ENCODE measurements around the gene NOXO1.
A peak's percentile ranks its signal among the peaks of the same experiment; 100 is the strongest.

The NOXO1 gene

DNA sequence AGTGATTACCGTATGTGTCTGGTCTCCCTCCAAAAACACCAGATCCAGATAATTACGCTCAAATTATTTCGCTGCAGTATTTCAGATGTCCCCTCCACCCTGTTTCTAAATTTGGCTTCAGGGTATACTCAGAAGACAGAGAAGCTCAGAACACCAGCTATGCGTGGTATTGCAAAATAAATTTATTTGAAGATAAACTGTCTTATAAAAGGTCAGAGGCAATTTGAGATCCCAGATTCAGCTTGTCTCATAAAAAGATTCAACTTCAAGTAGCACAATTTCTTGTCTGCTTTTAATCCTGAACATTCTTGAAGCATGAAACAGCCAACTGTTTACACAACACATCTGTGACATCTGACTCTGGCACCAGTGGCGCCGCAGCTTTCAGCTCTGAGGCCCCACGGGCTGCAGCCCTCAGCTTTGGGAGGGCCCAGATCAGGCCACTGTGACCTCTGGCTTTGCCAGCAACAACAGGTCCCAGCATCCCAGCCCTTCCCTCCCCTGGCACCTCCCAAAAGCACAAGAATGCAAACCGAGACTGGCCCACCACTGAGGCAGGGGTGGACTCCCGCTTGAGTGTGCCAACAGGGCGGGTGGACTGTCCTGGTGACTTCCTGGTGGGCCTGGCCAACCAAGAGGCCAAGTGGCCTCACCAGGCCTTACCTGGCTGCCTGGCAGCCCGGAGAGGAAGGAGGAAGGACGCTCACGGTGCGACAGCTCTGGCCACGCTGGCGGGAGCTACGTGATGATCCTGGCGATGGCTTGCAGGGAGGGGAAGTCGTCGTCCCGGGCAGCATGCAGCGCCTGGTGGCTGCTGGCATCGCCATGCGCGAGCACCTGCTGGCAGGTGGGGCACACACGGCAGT, 16.5 kb upstream of the NOXO1 start:
- no peak for DNase-seq

GRCh38 chr16:1993731-1994131, 12.5 kb upstream of the NOXO1 start:
- no peak for DNase-seq

GRCh38 chr16:1992704-1993317, 11.5 kb upstream of the NOXO1 start:
- DNase-seq: no peak

DNA sequence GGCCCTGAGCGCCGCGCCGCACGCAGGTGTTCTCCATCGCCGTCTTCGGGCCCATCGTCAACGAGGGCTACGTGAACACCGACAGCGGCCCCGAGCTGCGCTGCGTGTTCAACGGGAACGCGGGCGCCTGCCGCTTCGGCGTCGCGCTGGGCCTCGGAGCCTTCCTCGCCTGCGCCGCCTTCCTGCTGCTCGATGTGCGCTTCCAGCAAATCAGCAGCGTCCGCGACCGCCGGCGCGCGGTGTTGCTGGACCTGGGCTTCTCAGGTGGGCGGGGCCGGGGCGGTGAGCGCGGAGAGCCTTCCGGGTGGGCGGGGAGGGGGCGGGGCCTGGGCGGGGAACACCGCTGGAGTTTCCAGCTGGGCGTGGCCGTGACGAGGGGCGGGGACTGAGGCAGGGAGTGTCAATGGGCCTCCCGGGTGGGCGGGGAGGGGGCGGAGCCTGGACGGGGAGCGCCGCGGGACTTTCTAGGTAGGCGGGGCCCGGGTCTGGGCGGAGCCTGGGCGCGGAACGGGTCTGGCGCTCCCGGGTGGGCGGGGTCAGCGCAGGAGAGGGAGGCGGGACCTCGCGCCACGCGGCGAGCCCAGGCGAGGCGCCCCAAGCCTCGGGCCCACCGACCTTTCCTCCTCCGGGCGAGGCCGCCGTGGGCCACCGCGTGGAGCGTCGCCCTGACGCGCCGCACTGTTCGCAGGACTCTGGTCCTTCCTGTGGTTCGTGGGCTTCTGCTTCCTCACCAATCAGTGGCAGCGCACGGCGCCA, 10.9 kb upstream of the NOXO1 start:
- DNase-seq: peak; percentile 97

GRCh38 chr16:1991588-1991947, 10.3 kb upstream of the NOXO1 start:
- DNase-seq: no peak

DNA sequence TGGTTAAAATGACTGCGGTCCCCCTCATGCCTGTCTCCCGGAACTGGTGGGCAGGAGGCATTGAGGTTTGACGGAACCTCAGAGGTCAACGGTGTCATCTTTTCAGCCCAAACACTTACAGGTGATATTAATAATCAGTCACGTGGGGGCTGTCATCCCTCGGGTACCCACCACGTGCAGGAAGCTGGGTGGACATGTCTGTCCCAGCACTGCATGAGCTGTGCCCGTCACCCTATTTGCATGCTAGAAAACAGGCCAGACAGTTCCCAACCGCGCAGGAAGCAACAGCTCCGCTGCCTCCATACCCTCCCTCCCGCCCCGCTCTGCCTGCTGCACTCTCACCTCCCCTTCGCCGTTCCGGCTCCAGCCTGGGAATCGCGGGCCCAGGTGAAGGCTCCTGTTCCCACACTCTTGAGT, 9.9 kb upstream of the NOXO1 start:
- peak; percentile 33 for DNase-seq

DNA sequence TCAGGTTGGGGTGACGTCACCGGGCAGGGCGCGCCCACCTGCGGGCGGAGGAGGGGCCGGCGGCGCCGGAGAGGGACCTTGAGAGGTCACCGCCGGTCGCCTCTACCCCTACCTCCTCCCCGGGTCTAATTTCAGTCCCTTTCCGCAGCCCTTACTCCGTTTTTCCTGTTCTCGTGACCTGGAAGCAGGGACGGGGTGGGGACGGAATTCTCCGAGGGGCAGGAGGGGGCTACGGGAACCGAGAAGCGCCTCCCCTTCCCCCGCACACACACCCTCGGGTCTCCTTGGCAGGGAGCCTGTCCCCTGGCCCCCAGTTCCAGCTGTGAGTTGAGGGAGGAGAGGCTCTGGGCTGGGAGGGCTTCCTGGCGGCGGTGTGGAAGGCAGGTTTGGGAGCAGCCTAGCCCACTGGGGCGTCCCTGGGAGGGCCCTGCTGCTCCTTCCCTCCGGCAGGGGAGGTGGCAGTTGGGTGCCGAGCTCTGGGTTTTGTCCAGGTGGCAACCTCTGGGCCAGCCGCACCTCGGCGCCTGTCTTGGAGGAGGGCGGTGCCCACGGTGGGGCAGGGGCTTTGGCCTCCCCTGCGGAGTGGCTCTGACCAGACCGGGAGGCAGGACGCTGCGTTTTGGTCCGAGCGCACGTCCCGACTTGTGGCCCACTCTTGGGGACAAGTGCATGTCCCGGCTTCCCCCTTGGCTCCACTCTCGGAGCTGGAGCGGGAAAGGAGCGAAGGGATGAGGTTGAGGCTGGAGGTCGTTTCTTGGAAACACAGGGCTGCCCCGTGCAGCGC, 9.3 kb upstream of the NOXO1 start:
- DNase-seq: peak; percentile 24

- no peak for DNase-seq
Measured at GRCh38 chr16:1990101-1990350, 8.8 kb upstream of the NOXO1 start.

DNA sequence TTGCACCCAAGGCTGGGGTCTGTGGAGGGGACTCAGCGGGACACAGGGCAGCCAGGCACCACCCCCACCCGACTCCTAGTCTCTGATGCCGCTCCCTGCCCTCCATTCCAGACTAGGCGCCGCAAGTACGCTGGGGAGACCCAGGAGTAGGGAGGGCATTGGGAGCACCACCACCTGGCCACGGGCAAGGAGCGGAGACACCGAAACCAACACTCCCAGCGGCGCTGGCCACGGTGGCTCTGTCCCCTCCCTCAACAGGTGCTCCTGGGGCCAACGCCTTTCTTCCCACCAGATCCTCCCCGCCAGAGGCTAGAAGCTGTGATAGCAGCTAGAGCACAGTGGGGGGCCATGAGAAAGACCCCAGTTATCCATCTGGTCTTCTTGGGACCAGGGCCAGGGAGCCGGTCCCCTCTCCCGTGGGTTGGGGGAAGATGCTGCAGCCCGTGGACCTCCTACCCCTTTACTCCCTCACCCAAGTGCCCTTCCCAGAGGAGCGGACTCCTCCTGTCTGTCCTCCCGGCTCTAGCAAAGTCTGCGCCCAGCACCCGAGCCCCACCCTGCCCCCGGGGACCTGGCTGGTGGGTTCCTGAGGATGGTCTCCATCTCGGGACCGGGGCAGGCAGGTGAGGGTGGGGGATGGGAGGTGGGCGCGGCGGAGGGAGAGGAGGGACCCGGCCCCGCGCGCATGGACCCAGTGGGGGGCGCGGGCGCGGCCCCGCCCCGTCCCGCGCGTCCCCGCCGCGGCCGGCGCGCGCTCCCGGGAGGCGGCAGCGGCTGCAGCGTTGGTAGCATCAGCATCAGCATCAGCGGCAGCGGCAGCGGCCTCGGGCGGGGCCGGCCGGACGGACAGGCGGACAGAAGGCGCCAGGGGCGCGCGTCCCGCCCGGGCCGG, 8.2 kb upstream of the NOXO1 start, which contains the start of gene SYNGR3:
SYNGR3 (plus strand) TSS at position 762 of the 892 bp plus-strand sequence. CDS start 133 bp downstream, outside the sequence.
- no peak for DNase-seq

DNA sequence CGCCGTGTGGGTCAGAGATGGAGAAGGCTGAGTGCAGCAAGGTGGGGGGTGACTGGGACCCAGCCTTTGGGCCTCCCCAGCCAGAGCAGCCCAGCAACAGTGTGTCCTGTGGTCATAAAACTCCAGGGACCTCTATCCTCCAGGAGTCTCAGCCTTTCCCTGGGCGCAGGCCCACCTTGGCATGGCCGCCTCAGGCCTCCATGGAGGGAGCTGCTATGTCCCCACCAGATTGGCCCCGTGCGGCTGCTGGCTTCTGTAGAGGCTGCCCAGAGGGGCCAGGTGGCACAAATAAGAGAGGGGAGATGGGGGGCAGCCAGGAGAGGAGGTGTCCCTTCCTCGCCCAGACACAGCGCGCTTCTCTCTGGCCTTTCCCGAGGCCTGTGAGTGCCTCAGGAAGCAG, 5.9 kb upstream of the NOXO1 start:
- DNase-seq: no peak

DNA sequence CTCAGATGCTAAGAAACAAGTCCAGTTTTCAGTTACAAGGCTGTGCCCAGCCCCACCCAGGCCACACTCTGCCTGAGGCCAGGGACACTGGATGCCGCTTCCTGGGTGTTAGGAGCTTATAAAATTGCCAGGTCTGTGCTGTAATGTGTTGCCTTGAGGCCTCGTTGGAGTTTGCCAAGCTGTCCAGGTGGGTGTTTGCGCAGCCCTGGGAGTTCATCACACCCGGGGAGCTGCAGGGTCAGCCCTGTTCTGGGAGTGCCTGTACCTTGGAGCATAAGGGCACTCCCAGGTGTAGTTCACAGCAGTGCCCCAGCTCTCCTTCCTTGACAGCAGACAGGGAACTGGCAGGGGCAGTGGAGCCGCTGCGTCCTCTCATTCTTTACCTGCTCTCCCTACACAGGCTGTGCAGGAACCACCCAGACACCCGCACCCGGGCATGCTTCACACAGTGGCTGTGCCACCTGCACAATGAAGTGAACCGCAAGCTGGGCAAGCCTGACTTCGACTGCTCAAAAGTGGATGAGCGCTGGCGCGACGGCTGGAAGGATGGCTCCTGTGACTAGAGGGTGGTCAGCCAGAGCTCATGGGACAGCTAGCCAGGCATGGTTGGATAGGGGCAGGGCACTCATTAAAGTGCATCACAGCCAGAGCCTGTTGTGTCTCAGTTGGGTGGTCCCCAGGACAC, 4.3 kb upstream of the NOXO1 start:
- DNase-seq: no peak

DNA sequence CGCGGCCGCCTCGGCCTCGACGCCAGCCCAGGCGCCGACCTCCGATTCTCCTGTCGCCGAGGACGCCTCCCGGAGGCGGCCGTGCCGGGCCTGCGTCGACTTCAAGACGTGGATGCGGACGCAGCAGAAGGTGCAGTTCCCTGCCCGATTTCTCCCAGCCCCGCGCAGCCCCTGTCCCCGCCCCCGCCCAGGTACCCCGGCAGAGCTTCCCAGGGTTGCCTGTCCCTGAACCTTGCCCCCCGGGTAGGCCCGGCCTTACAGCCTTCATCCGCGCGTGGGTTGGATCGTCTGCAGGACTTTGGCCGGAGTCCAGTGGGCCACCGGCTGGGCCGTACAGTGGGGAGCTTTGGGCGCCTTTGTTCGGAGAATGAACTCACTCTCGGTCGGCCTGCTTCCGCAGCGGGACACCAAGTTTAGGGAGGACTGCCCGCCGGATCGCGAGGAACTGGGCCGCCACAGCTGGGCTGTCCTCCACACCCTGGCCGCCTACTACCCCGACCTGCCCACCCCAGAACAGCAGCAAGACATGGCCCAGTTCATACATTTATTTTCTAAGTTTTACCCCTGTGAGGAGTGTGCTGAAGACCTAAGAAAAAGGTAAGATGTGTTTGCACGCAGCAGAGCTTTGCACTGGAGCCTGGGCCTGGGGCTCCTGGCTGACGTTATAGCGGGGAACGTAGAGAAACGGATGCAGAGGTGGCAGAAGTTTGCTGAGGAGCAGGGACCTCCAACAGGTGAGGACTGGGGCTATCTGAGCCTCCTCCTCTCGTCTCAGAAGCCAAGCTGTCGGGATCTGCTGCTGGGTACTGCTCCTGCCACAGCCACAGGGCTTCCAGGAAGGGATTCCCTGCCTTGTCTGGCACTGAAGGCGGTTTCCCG, 3.3 kb upstream of the NOXO1 start:
- DNase-seq: no peak

DNA sequence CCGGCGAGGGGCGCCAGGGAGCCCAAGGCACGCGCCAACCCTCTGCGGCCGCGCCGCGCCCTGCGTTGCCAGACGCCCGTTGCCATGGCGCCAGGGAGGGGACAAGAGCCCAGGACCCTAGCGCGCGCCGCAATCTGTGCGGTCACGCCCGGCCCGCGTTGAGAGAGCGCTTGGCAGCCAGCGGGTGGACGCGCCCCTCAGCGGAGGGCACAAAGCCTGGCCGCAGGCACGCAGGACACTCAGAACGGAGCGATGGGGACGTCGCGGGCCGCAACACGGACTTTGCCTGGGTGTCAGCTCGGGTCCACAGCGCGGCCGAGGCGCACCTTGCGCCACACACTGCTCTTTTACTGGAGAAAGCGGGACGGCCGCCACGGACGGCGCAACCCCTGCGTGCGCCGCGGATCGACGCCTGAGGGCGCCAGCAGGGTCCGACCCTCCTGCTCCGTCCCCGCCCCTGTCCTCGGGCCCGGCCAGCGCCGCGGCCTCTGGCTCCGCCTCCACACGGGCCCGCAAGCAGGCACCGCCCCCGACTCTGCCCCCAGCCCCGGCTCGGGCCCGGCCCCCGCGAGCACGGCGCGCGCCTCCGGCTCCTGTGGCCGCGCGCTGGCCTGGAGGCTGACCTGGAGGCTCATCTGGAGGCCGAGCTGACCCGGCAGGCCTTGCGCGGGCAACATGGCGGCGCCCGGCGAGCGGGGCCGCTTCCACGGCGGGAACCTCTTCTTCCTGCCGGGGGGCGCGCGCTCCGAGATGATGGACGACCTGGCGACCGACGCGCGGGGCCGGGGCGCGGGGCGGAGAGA, 2.5 kb upstream of the NOXO1 start, which contains the start of gene GFER:
GFER (plus strand) TSS at position 650 of the 803 bp plus-strand sequence; CDS start at position 676, 26 bp downstream.
- DNase-seq: peak; percentile 69

DNA sequence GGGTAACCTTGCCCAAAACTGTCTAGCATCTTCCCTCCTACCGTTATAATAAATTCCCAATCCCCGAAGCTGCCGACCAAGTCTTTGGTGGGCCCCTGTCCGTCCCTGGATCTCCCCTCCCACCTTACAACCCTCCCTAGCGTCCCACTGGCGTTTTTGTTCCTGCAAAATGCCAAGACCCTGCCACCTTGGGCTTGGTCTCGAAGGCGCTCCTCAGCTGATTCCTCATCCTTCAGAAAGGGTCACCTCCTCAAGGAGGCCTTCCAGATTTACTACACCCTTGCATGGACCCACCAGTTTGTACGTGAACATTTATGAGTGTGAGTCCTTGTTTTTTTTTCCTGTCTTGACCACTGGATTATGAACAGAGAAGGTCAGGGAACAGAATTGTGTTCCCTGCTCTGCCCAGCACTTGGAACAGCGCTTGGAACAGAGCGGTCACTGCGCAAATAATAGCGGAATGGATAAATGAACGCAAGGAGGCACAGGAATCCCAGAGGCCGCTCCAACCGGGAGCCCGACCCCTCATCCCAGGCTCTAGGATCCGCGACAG, 1.8 kb upstream of the NOXO1 start:
- no peak for DNase-seq

- DNase-seq: no peak
Measured at GRCh38 chr16:1982013-1982433, 754 bp upstream of the NOXO1 start.

- no peak for DNase-seq
Measured at GRCh38 chr16:1980770-1981087, 540 bp downstream of the NOXO1 start.

DNA sequence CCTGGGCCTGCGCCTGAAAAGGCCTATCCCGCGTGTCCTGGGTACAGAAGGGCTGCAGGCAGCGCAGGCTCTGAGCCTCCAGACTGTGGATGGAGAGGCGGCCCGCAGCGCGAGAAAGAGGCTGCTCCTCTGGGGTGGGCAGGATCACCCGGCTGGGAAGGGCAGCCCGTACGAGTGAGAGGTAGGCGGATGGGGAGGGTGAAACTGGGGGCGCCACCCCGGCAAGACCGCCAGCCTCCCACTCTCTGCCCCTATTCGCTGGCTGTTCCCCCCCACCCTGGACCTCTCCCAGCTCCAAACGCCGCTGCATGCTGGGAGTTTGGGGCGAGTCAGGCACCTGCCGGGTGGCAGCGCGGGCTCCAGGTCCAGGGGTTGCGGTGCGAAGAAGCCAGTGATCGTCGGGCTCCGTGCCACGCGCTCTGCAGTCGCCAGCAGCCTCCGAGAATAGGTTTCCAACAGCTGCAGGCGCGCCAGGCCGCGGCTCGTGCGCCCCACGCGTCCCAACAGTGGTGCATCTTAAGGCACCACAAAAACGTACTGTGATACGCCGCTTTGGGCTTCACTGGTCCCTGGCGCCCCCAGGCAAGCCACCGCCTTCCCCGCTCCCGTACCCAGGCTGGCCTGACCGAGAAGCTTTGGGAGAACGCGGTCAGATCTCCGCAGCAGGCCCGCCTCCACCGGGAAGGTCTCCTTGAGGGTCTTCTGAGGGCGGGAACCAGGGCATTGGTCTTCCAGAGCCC, 1.1 kb downstream of the NOXO1 start:
- DNase-seq: no peak

- DNase-seq: peak; percentile 37
Measured at GRCh38 chr16:1979271-1980029, 1.8 kb downstream of the NOXO1 start.
